Activated CD4-positive, alpha-beta T cell treated with anti-CD3 and anti-CD28 coated beads, Interleukin-2, amount 50 U/mL, for 4 hours (primary cell): ENCODE measurements around the gene ZNF385B.

ENCODE experiments used
- DNase-seq, 2 experiments: peaks; one replicate each; pipeline ENCODE4 v3.0.0-alpha.2; 2020

The ZNF385B gene

GRCh38 chr2:179741317-179741716, 120.1 kb downstream of the ZNF385B start:
- DNase-seq, result no peak

GRCh38 chr2:179729966-179730365, 131.4 kb downstream of the ZNF385B start:
- DNase-seq, result no peak

- DNase-seq, result no peak
These were observed 134.8 kb downstream of the ZNF385B start for GRCh38 chr2:179726461-179727180.

GRCh38 chr2:179724403-179724802, 137.0 kb downstream of the ZNF385B start:
- DNase-seq, result no peak

- no peak for DNase-seq
These were observed 141.1 kb downstream of the ZNF385B start for GRCh38 chr2:179720173-179720772.

- no peak for DNase-seq
These were observed 145.5 kb downstream of the ZNF385B start for GRCh38 chr2:179715871-179716270.

- DNase-seq, result no peak
These were observed 146.2 kb downstream of the ZNF385B start for GRCh38 chr2:179715196-179715595.

GRCh38 chr2:179712825-179713224, 148.6 kb downstream of the ZNF385B start:
- no peak for DNase-seq

- DNase-seq, result no peak
These were observed 150.0 kb downstream of the ZNF385B start for GRCh38 chr2:179711375-179711774.

- DNase-seq, result no peak
These were observed 157.7 kb downstream of the ZNF385B start for GRCh38 chr2:179703702-179704101.

- no peak for DNase-seq
These were observed 158.5 kb downstream of the ZNF385B start for GRCh38 chr2:179702912-179703311.

- DNase-seq, result no peak
These were observed 159.8 kb downstream of the ZNF385B start for GRCh38 chr2:179701524-179702110.

- no peak for DNase-seq
These were observed 165.9 kb downstream of the ZNF385B start for GRCh38 chr2:179695486-179695885.

GRCh38 chr2:179694963-179695362, 166.4 kb downstream of the ZNF385B start:
- DNase-seq, result no peak

GRCh38 chr2:179692610-179693009, 168.8 kb downstream of the ZNF385B start:
- DNase-seq, result no peak

GRCh38 chr2:179692043-179692442, 169.4 kb downstream of the ZNF385B start:
- no peak for DNase-seq

- DNase-seq, result no peak
These were observed 170.2 kb downstream of the ZNF385B start for GRCh38 chr2:179691235-179691634.

- no peak for DNase-seq
These were observed 174.6 kb downstream of the ZNF385B start for GRCh38 chr2:179686718-179687342.

GRCh38 chr2:179686069-179686468, 175.3 kb downstream of the ZNF385B start:
- DNase-seq, result no peak

GRCh38 chr2:179685146-179685545, 176.3 kb downstream of the ZNF385B start:
- no peak for DNase-seq

- DNase-seq, result no peak
These were observed 178.7 kb downstream of the ZNF385B start for GRCh38 chr2:179682756-179683155.

- DNase-seq, result no peak
These were observed 183.5 kb downstream of the ZNF385B start for GRCh38 chr2:179677746-179678505.

- DNase-seq, result no peak
These were observed 184.2 kb downstream of the ZNF385B start for GRCh38 chr2:179677077-179677688.
